Vagina (tissue), 2 donors: Measurements from ENCODE around the gene KCTD21. TPM values are rescaled to one million over a fixed set of nuclear protein-coding genes. Genes with fewer than 3 reads are reported as not detected.

Experiments
- DNase-seq, 2 donors: peaks; one replicate each; pipeline ENCODE4 v3.0.0-alpha.2; 2017; ENCODE audit errors: extremely low spot score in 2 of 2
- H3K27ac ChIP-seq: fragments of 200-600 bp; sonication (generic); one replicate; pipeline ENCODE4 v1.5.1; 2019
- H3K27me3 ChIP-seq: fragments of 200-600 bp; sonication (generic); one replicate; pipeline ENCODE4 v1.5.1; 2019
- H3K36me3 ChIP-seq, 2 donors: fragments of 200-600 bp; sonication (generic); one replicate each; pipeline ENCODE4 v1.5.1; 2017 to 2019
- H3K4me1 ChIP-seq: fragments of 200-600 bp; sonication (generic); one replicate; pipeline ENCODE4 v1.5.1; 2019
- H3K4me3 ChIP-seq, 2 donors: fragments of 200-600 bp; sonication (generic); 1 replicate in 1 of 2; 2 replicates in 1 of 2; pipeline ENCODE4 v1.5.1; 2016 to 2019
- H3K9me3 ChIP-seq: fragments of 200-600 bp; sonication (generic); one replicate; pipeline ENCODE4 v1.5.1; 2019
- CTCF ChIP-seq, 3 experiments: fragments of 450-650 bp in 2 of 3; fragments of 200-600 bp in 1 of 3; sonication (generic) in 1 of 3; IDR thresholded peaks; one replicate each; pipeline ENCODE4 v1.5.1; 2017 to 2019; ENCODE audit warnings: antibody characterized with exemption in 3 of 3, mild to moderate bottlenecking in 2 of 3, moderate library complexity in 2 of 3
- POLR2A ChIP-seq, 2 donors: fragments of 450-650 bp; IDR thresholded peaks; one replicate each; pipeline ENCODE4 v1.6.1; 2017; ENCODE audit warnings: antibody characterized with exemption in 2 of 2, mild to moderate bottlenecking in 2 of 2, moderate library complexity in 2 of 2
- POLR2AphosphoS5 ChIP-seq, 2 donors: sonication (generic); formaldehyde crosslinking; IDR thresholded peaks; one replicate each; pipeline ENCODE4 v1.9.0; 2017; ENCODE audit warnings: antibody characterized with exemption in 2 of 2, mild to moderate bottlenecking in 2 of 2, low read depth in 1 of 2; ENCODE audit not compliant: insufficient read depth in 1 of 2
- intact Hi-C: fragments of 100-400 bp; cut with DNase I; formaldehyde crosslinking; loops from one replicate; pipeline ENCODE4 v1.15.1; 2023
- total RNA-seq: library from RNA; depleted of rRNA; stranded (reverse); fragments of >200 nt; gene quantifications from one replicate; pipeline ENCODE4 v1.2.3, GENCODE V29; 2016

KCTD21 gene
- total RNA-seq, 1 donor from 2014 or later, result 8.6 TPM

GRCh38 chr11:78190374-78190773, 1.9 kb upstream of the KCTD21 start:
- no peak for DNase-seq
- TF ChIP-seq CTCF (IDR thresholded peaks at IDR 0.05), result no peak
- TF ChIP-seq POLR2AphosphoS5 (IDR thresholded peaks at IDR 0.05; ENCODE audit: insufficient read depth in 1 of 2, low read depth in 1 of 2), result no peak
- no peak overlapping the region for H3K4me3 ChIP-seq
- H3K4me1 ChIP-seq, result peaks cover 68% of the 10 kb centered on the region
- H3K27me3 ChIP-seq, result no peaks in the 10 kb centered on the region
- no peaks in the 10 kb centered on the region for H3K36me3 ChIP-seq
- no peaks in the 10 kb centered on the region for H3K9me3 ChIP-seq
- intact Hi-C loops, result no loop called here
- H3K27ac ChIP-seq, result peak overlapping the region; percentile 89

DNA sequence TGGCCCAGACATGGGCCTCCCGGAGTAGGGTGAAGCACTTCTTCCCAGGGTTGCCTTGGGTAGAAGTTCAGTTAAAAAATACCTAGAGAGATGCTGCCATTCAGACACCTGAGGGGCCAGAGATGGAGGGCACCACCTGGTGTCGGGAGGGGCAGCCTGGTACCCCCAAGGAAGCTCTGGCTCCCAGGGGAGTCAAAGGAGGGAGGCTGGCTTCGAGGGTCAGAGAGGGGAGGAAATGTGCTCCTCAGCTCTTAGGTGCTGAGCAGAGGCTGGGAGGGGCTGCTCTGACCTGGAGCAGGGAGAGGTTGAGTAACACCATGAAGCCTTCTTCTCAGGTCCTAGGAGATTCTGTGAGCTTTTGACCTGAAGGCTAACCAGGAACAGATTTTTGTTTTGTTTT, 1.4 kb upstream of the KCTD21 start:
- peak overlapping the region; percentile 89 for H3K27ac ChIP-seq
- no peak for DNase-seq
- no peaks in the 10 kb centered on the region for H3K27me3 ChIP-seq
- no peaks in the 10 kb centered on the region for H3K36me3 ChIP-seq
- intact Hi-C loops, result loop anchor here (10.0 kb wide), 1 partner anchor 125 kb away; the partner anchor contains the start of gene THRSP
- no peak for TF ChIP-seq CTCF (IDR thresholded peaks at IDR 0.05)
- no peak for TF ChIP-seq POLR2AphosphoS5 (IDR thresholded peaks at IDR 0.05; ENCODE audit: insufficient read depth in 1 of 2, low read depth in 1 of 2)
- TF ChIP-seq POLR2A (IDR thresholded peaks at IDR 0.05), result no peak
- peaks cover 66% of the 10 kb centered on the region for H3K4me1 ChIP-seq
- H3K9me3 ChIP-seq, result no peaks in the 10 kb centered on the region
- peak overlapping the region; percentile 70 to 93 for H3K4me3 ChIP-seq

GRCh38 chr11:78189174-78189724, 823 bp upstream of the KCTD21 start:
- no peaks in the 10 kb centered on the region for H3K36me3 ChIP-seq
- H3K4me3 ChIP-seq, result peak overlapping the region; percentile 70 to 93
- intact Hi-C loops, result loop anchor here (10.0 kb wide), 1 partner anchor 124 kb away; the partner anchor contains the start of gene THRSP
- no peaks in the 10 kb centered on the region for H3K27me3 ChIP-seq
- H3K9me3 ChIP-seq, result no peaks in the 10 kb centered on the region
- peaks cover 65% of the 10 kb centered on the region for H3K4me1 ChIP-seq
- no peak for DNase-seq
- TF ChIP-seq POLR2A (IDR thresholded peaks at IDR 0.05) (no peak), POLR2AphosphoS5 (IDR thresholded peaks at IDR 0.05; ENCODE audit: insufficient read depth in 1 of 2, low read depth in 1 of 2) (no peak), CTCF (IDR thresholded peaks at IDR 0.05) (no peak)
- peak overlapping the region; percentile 89 for H3K27ac ChIP-seq

- peak overlapping the region; percentile 70 to 93 for H3K4me3 ChIP-seq
- intact Hi-C loops, result loop anchor here (10.0 kb wide), 1 partner anchor 123 kb away; the partner anchor contains the start of gene THRSP
- peaks cover 60% of the 10 kb centered on the region for H3K4me1 ChIP-seq
- H3K36me3 ChIP-seq, result no peaks in the 10 kb centered on the region
- H3K27ac ChIP-seq, result peak overlapping the region; percentile 89
- DNase-seq, result no peak
- TF ChIP-seq POLR2A (IDR thresholded peaks at IDR 0.05) (no peak), CTCF (IDR thresholded peaks at IDR 0.05) (no peak), POLR2AphosphoS5 (IDR thresholded peaks at IDR 0.05; ENCODE audit: insufficient read depth in 1 of 2, low read depth in 1 of 2) (no peak)
- H3K9me3 ChIP-seq, result no peaks in the 10 kb centered on the region
- H3K27me3 ChIP-seq, result no peaks in the 10 kb centered on the region
These were observed 800 bp downstream of the KCTD21 start for GRCh38 chr11:78187366-78188285.
